HG03558 (cell line): Measurements from ENCODE around the gene GRIK3.

Source experiments
- ATAC-seq: cut with Tn5 transposase; IDR thresholded peaks from one replicate; pipeline ENCODE4 v1.9.1; 2021; ENCODE audit warnings: moderate number of reproducible peaks; ENCODE audit not compliant: unreplicated experiment; ENCODE audit errors: extremely low read depth

Gene GRIK3

GRCh38 chr1:36843027-36843426 is 191.3 kb downstream of the GRIK3 start:
- ATAC-seq: no peak

- ATAC-seq: no peak
Observed at GRCh38 chr1:36842448-36842847, 191.9 kb downstream of the GRIK3 start.

- no peak for ATAC-seq
Observed at GRCh38 chr1:36839485-36839884, 194.8 kb downstream of the GRIK3 start.

- ATAC-seq: no peak
Observed at GRCh38 chr1:36838888-36839287, 195.4 kb downstream of the GRIK3 start.

GRCh38 chr1:36836916-36837315 is 197.4 kb downstream of the GRIK3 start:
- ATAC-seq: no peak

- ATAC-seq: no peak
Observed at GRCh38 chr1:36836196-36836883, 198.0 kb downstream of the GRIK3 start.

- no peak for ATAC-seq
Observed at GRCh38 chr1:36835696-36836095, 198.6 kb downstream of the GRIK3 start.

- no peak for ATAC-seq
Observed at GRCh38 chr1:36835017-36835695, 199.2 kb downstream of the GRIK3 start.

GRCh38 chr1:36834586-36834985 is 199.7 kb downstream of the GRIK3 start:
- ATAC-seq: no peak

- ATAC-seq: no peak
Observed at GRCh38 chr1:36831186-36831810, 203.0 kb downstream of the GRIK3 start.

GRCh38 chr1:36829961-36830360 is 204.4 kb downstream of the GRIK3 start:
- no peak for ATAC-seq

GRCh38 chr1:36829066-36829465 is 205.2 kb downstream of the GRIK3 start:
- ATAC-seq: no peak

- ATAC-seq: no peak
Observed at GRCh38 chr1:36825226-36825625, 209.1 kb downstream of the GRIK3 start.

GRCh38 chr1:36824390-36824861 is 209.9 kb downstream of the GRIK3 start:
- no peak for ATAC-seq

GRCh38 chr1:36822648-36823047 is 211.7 kb downstream of the GRIK3 start:
- no peak for ATAC-seq

- ATAC-seq: no peak
Observed at GRCh38 chr1:36821386-36821785, 212.9 kb downstream of the GRIK3 start.

- no peak for ATAC-seq
Observed at GRCh38 chr1:36818771-36819170, 215.5 kb downstream of the GRIK3 start.

GRCh38 chr1:36816348-36816747 is 218.0 kb downstream of the GRIK3 start:
- ATAC-seq: no peak

GRCh38 chr1:36814774-36815173 is 219.5 kb downstream of the GRIK3 start:
- no peak for ATAC-seq

GRCh38 chr1:36814083-36814482 is 220.2 kb downstream of the GRIK3 start:
- ATAC-seq: no peak

- ATAC-seq: no peak
Observed at GRCh38 chr1:36807262-36807661, 227.1 kb downstream of the GRIK3 start.
